ENCODE data around the gene FAM83G. TPM values are rescaled to one million over a fixed set of nuclear protein-coding genes. Genes with fewer than 3 reads are reported as not detected.

Gene FAM83G
- total RNA-seq, 1 donor from 2014 or later, result 11.2 TPM

DNA sequence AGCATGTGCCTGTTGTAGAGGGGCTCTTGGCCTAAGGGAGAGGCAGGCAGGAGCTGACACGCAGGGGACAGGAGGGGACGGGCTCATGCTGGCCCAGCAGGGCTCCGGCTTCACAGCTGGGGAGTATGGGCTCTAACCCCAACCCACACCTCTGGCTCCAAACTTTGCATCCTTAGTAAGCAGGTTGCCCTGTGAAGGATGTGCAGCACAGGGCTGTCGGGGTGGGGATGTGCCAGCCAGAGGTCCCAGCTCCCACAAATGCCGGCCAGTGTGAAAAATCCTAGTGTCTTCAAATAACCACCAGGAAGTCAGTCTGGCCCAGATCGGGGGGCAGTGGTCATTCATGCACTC, 14.0 kb upstream of the FAM83G start:
- TF ChIP-seq, protein P1, sequence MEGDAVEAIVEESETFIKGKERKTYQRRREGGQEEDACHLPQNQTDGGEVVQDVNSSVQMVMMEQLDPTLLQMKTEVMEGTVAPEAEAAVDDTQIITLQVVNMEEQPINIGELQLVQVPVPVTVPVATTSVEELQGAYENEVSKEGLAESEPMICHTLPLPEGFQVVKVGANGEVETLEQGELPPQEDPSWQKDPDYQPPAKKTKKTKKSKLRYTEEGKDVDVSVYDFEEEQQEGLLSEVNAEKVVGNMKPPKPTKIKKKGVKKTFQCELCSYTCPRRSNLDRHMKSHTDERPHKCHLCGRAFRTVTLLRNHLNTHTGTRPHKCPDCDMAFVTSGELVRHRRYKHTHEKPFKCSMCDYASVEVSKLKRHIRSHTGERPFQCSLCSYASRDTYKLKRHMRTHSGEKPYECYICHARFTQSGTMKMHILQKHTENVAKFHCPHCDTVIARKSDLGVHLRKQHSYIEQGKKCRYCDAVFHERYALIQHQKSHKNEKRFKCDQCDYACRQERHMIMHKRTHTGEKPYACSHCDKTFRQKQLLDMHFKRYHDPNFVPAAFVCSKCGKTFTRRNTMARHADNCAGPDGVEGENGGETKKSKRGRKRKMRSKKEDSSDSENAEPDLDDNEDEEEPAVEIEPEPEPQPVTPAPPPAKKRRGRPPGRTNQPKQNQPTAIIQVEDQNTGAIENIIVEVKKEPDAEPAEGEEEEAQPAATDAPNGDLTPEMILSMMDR (IDR thresholded peaks at IDR 0.05), result no peak
- Histone ChIP-seq H3K4me1 (no peaks in the 10 kb centered on the region), H3K9me3 (no peaks in the 10 kb centered on the region), H3K27ac (no peak overlapping the region), H3K36me3 (no peaks in the 10 kb centered on the region), H3K4me3 (no peak overlapping the region), H3K27me3 (no peaks in the 10 kb centered on the region)
- DNase-seq (ENCODE audit: low spot score in 2 of 2), result no peak
- intact Hi-C loops (cut with DNase I), result no loop called here

DNA sequence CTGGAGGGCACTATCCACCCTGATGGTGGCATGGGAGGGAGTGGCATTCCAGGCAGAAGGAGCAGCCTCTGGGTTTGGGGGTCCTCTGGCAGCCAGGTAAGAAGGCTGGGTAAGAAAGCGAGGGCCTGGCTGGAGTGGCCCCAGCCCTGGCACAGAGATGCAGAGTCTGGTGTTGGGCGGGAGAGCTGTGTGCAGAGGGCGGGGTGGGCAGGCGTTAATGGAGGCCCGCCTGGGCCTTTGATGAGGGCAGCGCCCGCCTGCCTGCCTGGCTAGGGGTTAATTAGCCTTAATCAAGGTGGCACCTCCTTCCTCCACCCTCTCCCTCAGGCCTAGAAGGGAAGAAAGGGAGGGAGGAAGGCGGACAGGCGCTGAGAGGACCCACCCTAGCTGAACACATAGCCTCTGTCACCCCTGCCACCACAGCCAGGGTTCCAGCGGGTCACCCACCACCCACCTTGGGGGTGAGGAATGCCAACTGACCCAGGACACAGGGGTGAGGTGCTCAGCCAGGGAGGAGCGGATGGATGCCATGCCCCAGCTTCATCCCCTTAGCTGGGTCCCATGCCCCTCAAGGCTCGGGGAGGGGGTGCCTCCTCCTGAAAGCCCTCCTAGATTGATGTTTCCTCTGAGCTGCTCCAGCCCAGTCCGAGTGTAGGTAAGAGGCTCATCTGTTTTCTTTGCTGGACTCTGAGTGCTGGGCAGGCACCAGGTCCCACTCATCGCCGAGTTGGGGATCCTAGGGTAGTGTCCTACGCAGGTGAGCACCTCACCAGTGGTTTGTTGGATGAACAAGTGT, 13.4 kb upstream of the FAM83G start:
- Histone ChIP-seq H3K4me3 (no peak overlapping the region), H3K27ac (no peak overlapping the region), H3K9me3 (no peaks in the 10 kb centered on the region), H3K36me3 (no peaks in the 10 kb centered on the region), H3K4me1 (no peaks in the 10 kb centered on the region), H3K27me3 (no peaks in the 10 kb centered on the region)
- no peak for DNase-seq (ENCODE audit: low spot score in 2 of 2)
- TF ChIP-seq, protein P1 (IDR thresholded peaks at IDR 0.05), result no peak
- intact Hi-C loops (cut with DNase I), result no loop called here

DNA sequence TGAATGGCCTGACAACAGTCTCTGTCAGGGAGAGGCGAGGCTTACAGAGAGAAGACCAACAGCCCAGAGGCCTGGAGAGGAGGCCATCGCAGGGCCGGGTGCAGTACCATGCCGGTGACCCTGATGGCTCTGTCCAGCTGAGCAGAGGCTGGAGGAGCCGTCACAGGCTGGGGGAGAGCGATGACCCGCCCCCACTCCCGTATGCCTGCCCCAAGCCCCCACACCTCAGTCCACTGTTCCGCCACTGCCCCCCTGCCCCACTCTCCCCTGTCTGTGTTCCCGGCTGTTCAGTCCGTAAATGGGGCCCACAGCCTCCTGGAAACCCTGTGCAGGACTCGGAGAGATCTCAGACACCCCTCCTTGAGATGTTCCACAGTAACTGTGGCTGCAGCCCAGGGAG, 12.8 kb upstream of the FAM83G start:
- intact Hi-C loops (cut with DNase I), result no loop called here
- H3K4me1 ChIP-seq, result no peaks in the 10 kb centered on the region
- H3K27me3 ChIP-seq, result no peaks in the 10 kb centered on the region
- H3K27ac ChIP-seq, result no peak overlapping the region
- DNase-seq (ENCODE audit: low spot score in 2 of 2), result no peak
- H3K4me3 ChIP-seq, result no peak overlapping the region
- TF ChIP-seq, protein P1 (IDR thresholded peaks at IDR 0.05), result no peak
- no peaks in the 10 kb centered on the region for H3K36me3 ChIP-seq
- H3K9me3 ChIP-seq, result no peaks in the 10 kb centered on the region

DNA sequence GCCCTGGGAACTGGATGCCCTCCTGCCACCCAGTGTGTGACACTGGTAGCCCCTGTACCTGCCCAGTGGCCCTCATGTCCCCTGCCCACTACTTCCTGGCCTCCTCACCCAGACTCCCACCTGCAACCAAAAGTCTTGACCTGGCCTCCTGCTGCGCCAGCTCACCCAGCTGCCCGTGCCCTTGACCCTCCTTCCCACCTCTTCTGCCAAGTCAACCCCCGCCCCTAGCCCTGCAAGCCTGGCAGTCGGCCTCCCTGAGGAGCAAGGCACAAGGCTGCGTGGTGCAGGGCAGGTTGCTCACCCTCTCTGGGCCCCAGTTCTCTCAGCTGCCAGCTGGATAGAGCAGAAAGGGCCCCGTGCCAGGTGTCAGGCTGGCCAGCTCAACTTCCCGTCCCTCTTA, 12.3 kb upstream of the FAM83G start:
- intact Hi-C loops (cut with DNase I), result no loop called here
- Histone ChIP-seq H3K36me3 (no peaks in the 10 kb centered on the region), H3K27me3 (no peaks in the 10 kb centered on the region), H3K27ac (no peak overlapping the region), H3K9me3 (no peaks in the 10 kb centered on the region), H3K4me1 (no peaks in the 10 kb centered on the region), H3K4me3 (no peak overlapping the region)
- TF ChIP-seq, protein P1 (IDR thresholded peaks at IDR 0.05), result no peak
- DNase-seq (ENCODE audit: low spot score in 2 of 2), result no peak

DNA sequence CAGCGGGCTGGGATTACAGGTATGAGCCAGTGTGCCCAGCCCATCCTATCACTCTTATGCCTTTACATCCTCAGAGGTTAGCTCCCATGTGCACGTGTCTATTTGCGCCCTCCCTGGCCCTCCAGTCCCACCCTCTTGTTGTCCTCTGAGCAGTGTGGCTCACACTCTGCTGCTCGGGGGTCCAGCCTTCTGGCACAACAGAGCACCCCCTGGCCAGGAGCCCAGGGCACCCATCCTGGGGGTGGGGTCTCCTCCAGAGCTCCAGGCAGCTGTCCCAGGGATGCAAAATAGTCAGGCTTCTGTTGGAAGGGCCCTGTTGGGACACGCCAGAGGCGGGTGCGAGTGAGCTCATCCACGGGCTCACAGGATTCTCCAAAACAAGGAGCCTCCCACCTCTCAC, 11.7 kb upstream of the FAM83G start:
- DNase-seq (ENCODE audit: low spot score in 2 of 2), result no peak
- TF ChIP-seq, protein P1 (IDR thresholded peaks at IDR 0.05), result no peak
- intact Hi-C loops (cut with DNase I), result no loop called here
- Histone ChIP-seq H3K4me3 (no peak overlapping the region), H3K36me3 (no peaks in the 10 kb centered on the region), H3K27me3 (no peaks in the 10 kb centered on the region), H3K4me1 (no peaks in the 10 kb centered on the region), H3K9me3 (no peaks in the 10 kb centered on the region), H3K27ac (no peak overlapping the region)

DNA sequence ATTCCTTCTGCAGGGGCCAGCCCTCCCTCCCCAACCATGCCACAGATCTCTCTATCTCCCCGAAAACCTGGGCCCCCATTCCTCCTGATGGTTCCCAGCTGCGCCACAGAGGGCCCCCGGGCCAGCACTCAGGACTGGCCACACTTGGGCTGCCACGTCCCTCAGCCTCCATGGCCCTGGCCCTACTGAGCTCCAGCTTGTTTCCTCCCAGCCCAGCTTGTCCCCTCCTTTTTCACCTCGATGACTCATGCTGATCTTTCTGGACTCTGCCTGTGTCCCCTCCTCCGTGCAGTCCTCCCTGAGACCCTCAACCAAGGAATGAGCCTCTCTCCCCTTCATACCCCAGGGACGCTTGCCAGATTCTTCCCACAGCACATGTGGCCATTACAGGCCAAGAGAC, 10.9 kb upstream of the FAM83G start:
- Histone ChIP-seq H3K27ac (no peak overlapping the region), H3K27me3 (no peaks in the 10 kb centered on the region), H3K9me3 (no peaks in the 10 kb centered on the region), H3K4me3 (no peak overlapping the region), H3K36me3 (no peaks in the 10 kb centered on the region), H3K4me1 (no peaks in the 10 kb centered on the region)
- no peak for DNase-seq (ENCODE audit: low spot score in 2 of 2)
- TF ChIP-seq, protein P1 (IDR thresholded peaks at IDR 0.05), result no peak
- intact Hi-C loops (cut with DNase I), result no loop called here

Measured in ascending aorta (tissue), 2 donors.